GM21381 (cell line): Measurements from ENCODE around the gene ZGPAT.

Source experiments
- ATAC-seq: cut with Tn5 transposase; IDR thresholded peaks from one replicate; pipeline ENCODE4 v1.9.1; 2021; ENCODE audit warnings: mild to moderate bottlenecking, moderate library complexity; ENCODE audit not compliant: unreplicated experiment

The ZGPAT gene

DNA sequence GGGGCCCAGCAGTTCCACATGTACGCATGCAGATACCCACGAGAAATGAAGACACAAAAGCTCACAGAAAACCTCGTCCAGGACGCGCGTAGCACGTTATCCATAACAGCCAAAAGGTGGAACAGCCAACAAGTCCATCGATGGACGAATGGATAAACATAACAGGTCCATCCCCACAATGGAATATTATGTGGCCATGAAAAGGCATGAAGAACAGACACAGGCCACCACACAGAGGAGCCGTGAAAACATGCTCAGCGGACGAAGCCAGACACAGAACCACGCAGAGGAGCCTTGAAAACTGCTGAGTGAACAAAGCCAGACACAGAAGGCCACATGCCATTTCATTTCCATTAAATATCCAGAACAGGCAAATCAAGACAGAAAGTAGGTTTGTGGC lies 69.8 kb downstream of the ZGPAT start:
- ATAC-seq = no peak

DNA sequence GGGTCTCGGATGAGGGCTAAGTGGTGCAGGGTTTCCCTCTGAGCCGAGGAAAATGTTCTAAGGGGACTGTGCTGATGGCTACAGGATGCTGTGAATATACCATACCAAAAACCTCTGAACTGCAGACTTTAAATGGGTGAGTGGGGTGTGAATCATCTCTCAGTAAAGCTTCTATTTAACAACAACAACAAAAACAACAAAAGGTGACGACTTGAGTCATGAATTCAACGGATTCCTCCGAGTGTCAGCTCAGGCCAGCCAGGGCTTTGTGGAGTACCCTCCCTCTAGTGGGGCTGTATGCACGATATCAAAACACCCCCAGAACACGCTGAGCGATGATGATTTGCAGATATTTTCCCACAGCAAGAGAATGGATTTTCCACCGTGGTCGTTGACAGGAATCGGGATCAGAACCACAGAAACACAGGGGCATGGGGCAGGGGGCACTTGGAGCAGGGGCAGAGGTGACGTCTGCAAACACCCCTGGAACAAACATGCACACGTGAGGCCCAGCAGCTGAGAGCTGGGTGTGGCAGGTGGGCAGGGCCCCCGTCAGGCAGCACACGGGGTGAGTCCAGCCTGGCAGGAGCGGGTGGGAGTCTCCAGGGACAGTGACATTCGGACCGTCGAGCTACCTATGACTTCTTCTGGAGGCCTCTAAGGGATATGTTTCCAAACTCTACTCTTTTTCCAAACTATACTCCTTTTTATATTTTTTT lies 70.4 kb downstream of the ZGPAT start:
- no peak for ATAC-seq

DNA sequence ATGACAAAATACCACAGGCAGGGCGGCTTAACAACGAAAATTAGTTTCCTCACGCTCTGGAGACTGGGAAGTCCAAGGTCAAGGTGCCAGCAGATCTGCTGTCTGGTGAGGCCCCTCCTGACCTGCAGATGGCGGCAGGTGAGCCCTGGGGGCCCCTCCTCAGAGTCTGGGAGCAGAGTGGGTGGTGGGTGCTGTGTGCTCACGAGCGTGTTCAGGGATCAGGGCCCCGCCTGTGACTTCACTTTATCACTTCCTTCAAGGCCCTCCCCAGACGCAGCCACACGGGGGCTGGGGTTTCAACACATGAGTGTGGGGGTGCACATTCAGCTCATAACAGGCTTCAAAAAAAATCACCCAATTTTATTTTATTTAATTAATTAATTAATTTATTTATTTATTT lies 71.0 kb downstream of the ZGPAT start:
- no peak for ATAC-seq

DNA sequence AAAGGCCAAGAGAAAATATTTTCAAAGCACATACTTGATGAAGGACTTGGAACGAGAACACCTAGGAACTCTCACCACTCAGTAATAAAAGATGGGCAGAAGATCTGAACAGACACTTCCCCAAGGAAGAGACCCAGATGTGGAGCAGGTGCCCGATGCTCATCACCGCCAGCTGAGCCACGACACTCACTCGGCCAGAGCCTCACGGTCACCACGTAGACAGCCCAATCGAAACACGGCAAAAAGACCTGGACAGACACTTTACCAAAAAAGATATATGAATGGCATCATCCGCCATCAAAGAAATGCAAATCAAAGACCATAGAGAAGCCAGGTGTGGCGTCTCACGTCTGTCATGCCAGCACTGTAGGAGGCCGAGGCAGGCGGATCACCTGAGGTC lies 73.3 kb downstream of the ZGPAT start:
- no peak for ATAC-seq

DNA sequence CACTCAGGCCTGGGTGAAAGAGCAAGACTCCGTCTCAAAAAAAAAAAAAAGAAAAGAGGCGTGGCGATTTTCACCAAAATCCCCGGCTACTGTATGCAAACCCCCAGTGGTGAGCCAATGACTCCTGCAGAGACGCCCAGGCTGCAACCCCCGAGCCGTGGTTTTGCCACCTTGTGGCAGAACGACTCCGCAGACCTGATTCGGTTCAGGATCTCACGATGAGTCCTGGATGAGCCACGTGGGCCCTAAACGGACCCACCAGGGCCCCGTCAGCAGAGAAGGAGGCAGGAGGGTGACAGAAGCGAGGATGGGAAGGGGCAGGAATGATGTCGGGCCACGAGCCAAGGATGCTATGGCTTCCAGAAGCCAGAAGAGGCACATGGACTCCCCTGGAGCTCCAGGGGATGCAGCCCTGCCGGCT lies 74.2 kb downstream of the ZGPAT start:
- ATAC-seq = no peak

DNA sequence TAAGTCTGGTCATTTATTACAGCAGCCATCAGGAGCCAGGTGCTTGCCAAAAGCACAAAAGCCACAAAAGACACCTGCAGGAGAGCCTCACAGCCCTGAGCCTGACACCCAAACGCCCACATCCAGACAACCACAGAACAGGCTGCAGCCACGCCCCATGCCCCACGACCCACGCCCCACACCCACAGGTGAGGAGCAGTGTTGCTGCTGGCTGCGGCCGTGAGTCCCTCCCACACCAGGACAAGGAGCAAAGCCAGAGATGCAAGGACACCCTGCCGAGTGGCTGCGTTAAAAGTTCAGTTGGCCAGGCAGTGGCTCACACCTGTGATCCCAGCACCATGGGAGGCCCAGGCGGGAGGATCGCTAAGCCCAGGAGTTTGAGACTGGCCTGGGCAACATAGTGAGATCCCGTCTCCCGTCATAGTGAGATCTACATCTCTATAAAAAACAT lies 74.7 kb downstream of the ZGPAT start:
- ATAC-seq = no peak

DNA sequence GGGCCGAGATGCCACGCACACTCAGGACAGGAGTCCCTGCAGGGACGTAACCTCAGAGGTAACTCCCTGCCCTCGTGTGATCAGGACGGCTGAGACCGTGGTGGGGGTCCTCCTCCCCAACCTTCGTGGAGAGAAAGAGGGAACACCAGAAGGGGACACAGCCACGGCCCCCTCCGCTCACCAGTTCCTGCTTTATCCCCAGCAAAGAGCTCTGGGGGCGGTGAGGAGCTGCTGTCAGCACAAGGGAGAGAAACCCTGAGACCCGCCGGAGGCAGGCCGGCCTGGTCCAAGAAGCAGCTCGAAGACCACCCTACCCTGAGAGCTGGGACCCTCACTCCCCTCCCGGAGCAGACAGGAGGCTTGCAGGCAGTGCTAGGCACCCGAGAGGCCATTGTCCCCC lies 76.1 kb downstream of the ZGPAT start:
- ATAC-seq = no peak

DNA sequence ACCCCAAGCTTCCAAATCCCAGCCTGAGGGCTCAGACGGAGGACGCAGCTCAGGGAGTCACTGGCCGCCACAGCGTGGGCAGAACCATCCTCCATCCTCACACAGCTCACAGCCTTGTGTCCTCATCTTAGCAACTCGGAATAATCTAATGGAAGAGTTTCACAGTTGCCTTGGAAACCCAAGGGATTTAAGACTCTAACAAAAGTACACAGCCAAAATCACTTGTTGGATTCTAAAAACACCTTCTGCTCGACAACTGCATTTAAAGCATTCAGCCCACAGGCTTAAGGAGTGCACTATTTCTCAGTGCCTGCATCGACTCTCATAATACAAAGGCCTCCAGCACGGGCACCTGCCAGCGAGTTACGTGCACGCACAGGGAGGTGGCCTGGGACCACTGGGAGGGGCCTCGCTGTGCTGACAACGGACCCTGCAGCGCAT lies 77.9 kb downstream of the ZGPAT start:
- no peak for ATAC-seq
